ENCODE results near the gene P3H3.

DNA sequence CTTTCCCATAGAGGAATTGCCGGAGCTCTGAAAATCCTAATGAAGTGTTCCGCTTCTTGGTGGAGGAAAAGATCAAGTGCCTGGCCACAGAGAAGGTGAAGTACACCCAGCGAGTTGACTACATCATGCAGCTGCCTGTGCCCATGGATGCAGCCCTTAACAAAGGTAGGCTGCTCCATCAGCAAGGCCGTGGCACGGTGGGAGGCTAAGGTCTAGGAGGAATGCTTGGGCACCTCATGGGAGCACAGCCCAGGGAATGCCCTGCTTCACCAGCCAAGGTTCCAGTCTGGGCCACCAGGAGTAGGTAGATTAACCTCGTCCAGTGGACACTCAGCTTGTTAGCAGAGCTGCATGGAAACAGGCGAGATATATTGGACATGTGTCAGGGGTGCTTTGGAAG lies 32.7 kb downstream of the P3H3 start:
- no peak for TF ChIP-seq POLR2AphosphoS5 (IDR thresholded peaks at IDR 0.05; ENCODE audit: low read depth)
- TF ChIP-seq, protein P1, sequence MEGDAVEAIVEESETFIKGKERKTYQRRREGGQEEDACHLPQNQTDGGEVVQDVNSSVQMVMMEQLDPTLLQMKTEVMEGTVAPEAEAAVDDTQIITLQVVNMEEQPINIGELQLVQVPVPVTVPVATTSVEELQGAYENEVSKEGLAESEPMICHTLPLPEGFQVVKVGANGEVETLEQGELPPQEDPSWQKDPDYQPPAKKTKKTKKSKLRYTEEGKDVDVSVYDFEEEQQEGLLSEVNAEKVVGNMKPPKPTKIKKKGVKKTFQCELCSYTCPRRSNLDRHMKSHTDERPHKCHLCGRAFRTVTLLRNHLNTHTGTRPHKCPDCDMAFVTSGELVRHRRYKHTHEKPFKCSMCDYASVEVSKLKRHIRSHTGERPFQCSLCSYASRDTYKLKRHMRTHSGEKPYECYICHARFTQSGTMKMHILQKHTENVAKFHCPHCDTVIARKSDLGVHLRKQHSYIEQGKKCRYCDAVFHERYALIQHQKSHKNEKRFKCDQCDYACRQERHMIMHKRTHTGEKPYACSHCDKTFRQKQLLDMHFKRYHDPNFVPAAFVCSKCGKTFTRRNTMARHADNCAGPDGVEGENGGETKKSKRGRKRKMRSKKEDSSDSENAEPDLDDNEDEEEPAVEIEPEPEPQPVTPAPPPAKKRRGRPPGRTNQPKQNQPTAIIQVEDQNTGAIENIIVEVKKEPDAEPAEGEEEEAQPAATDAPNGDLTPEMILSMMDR (conservative IDR thresholded peaks at IDR 0.05; ENCODE audit: low read depth in 2 of 2): no peak
- TF ChIP-seq, protein P2, sequence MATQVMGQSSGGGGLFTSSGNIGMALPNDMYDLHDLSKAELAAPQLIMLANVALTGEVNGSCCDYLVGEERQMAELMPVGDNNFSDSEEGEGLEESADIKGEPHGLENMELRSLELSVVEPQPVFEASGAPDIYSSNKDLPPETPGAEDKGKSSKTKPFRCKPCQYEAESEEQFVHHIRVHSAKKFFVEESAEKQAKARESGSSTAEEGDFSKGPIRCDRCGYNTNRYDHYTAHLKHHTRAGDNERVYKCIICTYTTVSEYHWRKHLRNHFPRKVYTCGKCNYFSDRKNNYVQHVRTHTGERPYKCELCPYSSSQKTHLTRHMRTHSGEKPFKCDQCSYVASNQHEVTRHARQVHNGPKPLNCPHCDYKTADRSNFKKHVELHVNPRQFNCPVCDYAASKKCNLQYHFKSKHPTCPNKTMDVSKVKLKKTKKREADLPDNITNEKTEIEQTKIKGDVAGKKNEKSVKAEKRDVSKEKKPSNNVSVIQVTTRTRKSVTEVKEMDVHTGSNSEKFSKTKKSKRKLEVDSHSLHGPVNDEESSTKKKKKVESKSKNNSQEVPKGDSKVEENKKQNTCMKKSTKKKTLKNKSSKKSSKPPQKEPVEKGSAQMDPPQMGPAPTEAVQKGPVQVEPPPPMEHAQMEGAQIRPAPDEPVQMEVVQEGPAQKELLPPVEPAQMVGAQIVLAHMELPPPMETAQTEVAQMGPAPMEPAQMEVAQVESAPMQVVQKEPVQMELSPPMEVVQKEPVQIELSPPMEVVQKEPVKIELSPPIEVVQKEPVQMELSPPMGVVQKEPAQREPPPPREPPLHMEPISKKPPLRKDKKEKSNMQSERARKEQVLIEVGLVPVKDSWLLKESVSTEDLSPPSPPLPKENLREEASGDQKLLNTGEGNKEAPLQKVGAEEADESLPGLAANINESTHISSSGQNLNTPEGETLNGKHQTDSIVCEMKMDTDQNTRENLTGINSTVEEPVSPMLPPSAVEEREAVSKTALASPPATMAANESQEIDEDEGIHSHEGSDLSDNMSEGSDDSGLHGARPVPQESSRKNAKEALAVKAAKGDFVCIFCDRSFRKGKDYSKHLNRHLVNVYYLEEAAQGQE (IDR thresholded peaks at IDR 0.05; ENCODE audit: unreplicated experiment): no peak
- no peak for TF ChIP-seq JUNB (IDR thresholded peaks at IDR 0.05; ENCODE audit: unreplicated experiment)
